Prostate gland (tissue), 2 donors: ENCODE results near the gene CREB3L1. TPM values are rescaled to one million over a fixed set of nuclear protein-coding genes. Genes with fewer than 3 reads are reported as not detected.

Experiments used
- DNase-seq: peaks from one replicate; pipeline ENCODE4 v3.0.0-alpha.2; 2019; ENCODE audit warnings: low spot score
- H3K27ac ChIP-seq, 2 donors: fragments of 200-600 bp; sonication (generic); 2 replicates each; pipeline ENCODE4 v1.5.1; 2017 to 2019
- H3K27me3 ChIP-seq: fragments of 200-600 bp; sonication (generic); replicated peaks from 2 replicates; pipeline ENCODE4 v1.5.1; 2019; ENCODE audit not compliant: insufficient read depth
- H3K36me3 ChIP-seq, 2 donors: fragments of 200-600 bp; sonication (generic); 1 replicate in 1 of 2; 2 replicates in 1 of 2; pipeline versions ENCODE4 v1.5.1 to v1.8.1; 2017 to 2019
- H3K4me1 ChIP-seq: fragments of 200-600 bp; sonication (generic); replicated peaks from 2 replicates; pipeline ENCODE4 v1.5.1; 2019
- H3K4me3 ChIP-seq, 2 donors: fragments of 200-600 bp; sonication (generic); 2 replicates each; pipeline ENCODE4 v1.5.1; 2017 to 2019
- H3K9me3 ChIP-seq: fragments of 200-600 bp; sonication (generic); 2 replicates; pipeline ENCODE4 v1.5.1; 2017
- CTCF ChIP-seq, 4 experiments: fragments of 200-600 bp in 2 of 4; fragments of 450-650 bp in 2 of 4; sonication (generic) in 2 of 4; IDR thresholded peaks; 1 replicate in 3 of 4; 2 replicates in 1 of 4; pipeline ENCODE4 v1.5.1; 2016 to 2019; ENCODE audit warnings: antibody characterized with exemption in 4 of 4, mild to moderate bottlenecking in 2 of 4, moderate library complexity in 2 of 4
- POLR2A ChIP-seq: fragments of 450-650 bp; IDR thresholded peaks from one replicate; pipeline ENCODE4 v1.6.1; 2016; ENCODE audit warnings: antibody characterized with exemption, mild to moderate bottlenecking
- POLR2AphosphoS5 ChIP-seq: sonication (generic); formaldehyde crosslinking; IDR thresholded peaks from one replicate; pipeline ENCODE4 v1.6.1; 2017; ENCODE audit warnings: antibody characterized with exemption
- WGBS: methylation state at CpG from one replicate; pipeline ENCODE4 v1.1.5; 2018; 5-methylcytosine and 5-hydroxymethylcytosine counted together
- intact Hi-C: fragments of 100-400 bp; cut with DNase I; formaldehyde crosslinking; loops from one replicate; pipeline ENCODE4 v1.14.2; 2022
- total RNA-seq, 2 donors: library from RNA; depleted of rRNA; stranded (reverse); fragments of >200 nt; gene quantifications; one replicate each; pipeline ENCODE4 v1.1.0, GENCODE V29; 2016

CREB3L1 gene
- total RNA-seq, 2 donors from 2014 or later, result 41.0 to 47.0 TPM

GRCh38 chr11:46330563-46331281 is 53.3 kb downstream of the CREB3L1 start:
- Histone ChIP-seq H3K27ac (no peak overlapping the region), H3K36me3 (no peaks in the 10 kb centered on the region), H3K4me1 (no peaks in the 10 kb centered on the region), H3K27me3 (no peaks in the 10 kb centered on the region), H3K9me3 (no peaks in the 10 kb centered on the region), H3K4me3 (no peak overlapping the region)
- DNase-seq, result no peak
- intact Hi-C loops, result loop anchor here (10.0 kb wide), 1 partner anchor 206 kb away; the partner anchor contains the start of gene PHF21A
- 30% methylated on average over 11 of the region's 11 CpGs for WGBS
- TF ChIP-seq POLR2A (no peak), CTCF (IDR thresholded peaks at IDR 0.05) (no peak), POLR2AphosphoS5 (no peak)

GRCh38 chr11:46331282-46331984 is 54.0 kb downstream of the CREB3L1 start:
- H3K27me3 ChIP-seq, result no peaks in the 10 kb centered on the region
- H3K27ac ChIP-seq, result no peak overlapping the region
- H3K4me1 ChIP-seq, result no peaks in the 10 kb centered on the region
- no peak for DNase-seq
- H3K4me3 ChIP-seq, result no peak overlapping the region
- H3K9me3 ChIP-seq, result no peaks in the 10 kb centered on the region
- TF ChIP-seq CTCF (IDR thresholded peaks at IDR 0.05), result no peak
- TF ChIP-seq POLR2AphosphoS5, result no peak
- TF ChIP-seq POLR2A, result no peak
- 47% methylated on average over 5 of the region's 5 CpGs for WGBS
- intact Hi-C loops, result loop anchor here (10.0 kb wide), 1 partner anchor 207 kb away; the partner anchor contains the start of gene PHF21A
- H3K36me3 ChIP-seq, result no peaks in the 10 kb centered on the region

GRCh38 chr11:46332093-46332567 is 54.7 kb downstream of the CREB3L1 start:
- 25% methylated on average over 8 of the region's 8 CpGs for WGBS
- H3K4me3 ChIP-seq, result peak overlapping the region; percentile 27 to 42
- H3K27me3 ChIP-seq, result no peaks in the 10 kb centered on the region

GRCh38 chr11:46332568-46333393 is 55.3 kb downstream of the CREB3L1 start:
- intact Hi-C loops, result loop anchor here (10.0 kb wide), 1 partner anchor 208 kb away; the partner anchor contains the start of gene PHF21A
- 2% methylated on average over 59 of the region's 99 CpGs for WGBS
- H3K4me3 ChIP-seq, result peak overlapping the region; percentile 27 to 42
- H3K4me1 ChIP-seq, result no peaks in the 10 kb centered on the region
- DNase-seq, result no peak
- no peak overlapping the region for H3K27ac ChIP-seq
- H3K9me3 ChIP-seq, result no peaks in the 10 kb centered on the region
- no peaks in the 10 kb centered on the region for H3K36me3 ChIP-seq
- no peak for TF ChIP-seq POLR2AphosphoS5
- TF ChIP-seq CTCF (IDR thresholded peaks at IDR 0.05), result no peak
- no peak for TF ChIP-seq POLR2A
- H3K27me3 ChIP-seq, result no peaks in the 10 kb centered on the region

More at GRCh38 chr11:46332093-46332567, 54.7 kb downstream of the CREB3L1 start:
- H3K4me1 ChIP-seq, result no peaks in the 10 kb centered on the region
- no peak overlapping the region for H3K27ac ChIP-seq
- no peaks in the 10 kb centered on the region for H3K9me3 ChIP-seq
- TF ChIP-seq POLR2A (no peak), POLR2AphosphoS5 (no peak), CTCF (IDR thresholded peaks at IDR 0.05) (no peak)
- no peak for DNase-seq
- intact Hi-C loops, result loop anchor here (10.0 kb wide), 1 partner anchor 207 kb away; the partner anchor contains the start of gene PHF21A
- H3K36me3 ChIP-seq, result no peaks in the 10 kb centered on the region
